GM20000 (cell line): ENCODE measurements around the gene PILRA.

ENCODE experiments used
- DNase-seq: peaks from one replicate; pipeline ENCODE4 v3.0.0; 2012; ENCODE audit warnings: low spot score
- CTCF ChIP-seq: IDR thresholded peaks from 2 replicates; pipeline ENCODE4 v1.5.1; 2012; ENCODE audit warnings: mild to moderate bottlenecking, control low read depth; ENCODE audit errors: extremely low read depth, missing control alignments

PILRA gene

DNA sequence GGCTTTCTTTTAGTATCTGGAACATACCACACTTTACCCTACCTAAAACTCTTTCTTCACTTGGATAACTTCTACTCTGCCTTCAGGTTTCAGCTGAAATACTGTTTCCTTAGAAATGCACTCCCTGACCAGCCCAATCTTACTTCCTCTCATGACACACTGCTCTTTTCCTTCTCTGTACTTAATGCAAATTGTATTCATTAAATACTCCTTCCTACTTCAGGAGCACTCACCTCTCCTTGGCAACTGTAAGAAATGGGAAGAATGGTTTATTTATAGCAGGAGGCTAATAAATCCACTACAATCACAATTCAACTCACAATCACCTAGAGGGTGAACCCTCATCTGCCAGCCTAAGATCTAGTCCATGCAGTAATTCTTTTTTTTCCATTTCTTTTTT lies 40.1 kb downstream of the PILRA start:
- TF ChIP-seq CTCF: no peak
- DNase-seq: no peak

DNA sequence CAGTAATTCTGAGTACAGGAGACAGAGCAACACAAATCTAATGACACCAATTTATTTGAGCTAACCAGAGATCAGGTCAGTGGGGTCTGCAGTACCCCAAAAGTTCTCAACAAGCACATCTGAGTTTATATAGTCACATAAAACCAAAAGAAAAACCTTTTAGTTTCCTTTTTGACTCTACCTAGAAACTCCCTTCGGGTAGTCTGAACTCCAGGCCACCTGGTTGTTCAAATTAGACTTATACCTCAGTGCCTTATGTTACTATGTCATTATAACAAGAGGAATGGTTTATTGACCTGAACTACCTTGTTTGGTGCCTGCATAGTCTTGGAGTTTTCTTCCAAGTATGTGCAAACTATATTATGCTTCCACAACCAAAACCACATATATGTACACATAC lies 40.6 kb downstream of the PILRA start:
- TF ChIP-seq CTCF: no peak

DNA sequence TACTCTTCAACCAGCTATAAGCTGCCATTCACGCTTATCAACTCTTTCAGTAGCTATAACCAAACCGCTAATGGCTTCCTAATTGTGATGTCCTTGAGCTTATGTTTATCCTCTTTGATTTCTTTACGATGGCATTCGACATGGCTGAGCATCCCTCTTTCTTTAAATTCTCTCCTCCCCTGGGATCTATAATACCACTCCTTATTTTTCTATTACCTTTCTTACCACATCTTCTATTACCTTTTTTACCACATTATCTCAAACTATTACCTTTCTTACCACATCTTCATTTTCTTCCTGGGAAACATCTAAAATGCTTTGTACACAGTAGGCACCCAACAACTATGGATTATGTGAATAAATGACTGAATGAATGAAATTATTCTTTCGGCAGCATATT lies 42.2 kb downstream of the PILRA start:
- no peak for TF ChIP-seq CTCF
- no peak for DNase-seq

More for the DNA sequence above, 40.6 kb downstream of the PILRA start:
- DNase-seq: no peak

DNA sequence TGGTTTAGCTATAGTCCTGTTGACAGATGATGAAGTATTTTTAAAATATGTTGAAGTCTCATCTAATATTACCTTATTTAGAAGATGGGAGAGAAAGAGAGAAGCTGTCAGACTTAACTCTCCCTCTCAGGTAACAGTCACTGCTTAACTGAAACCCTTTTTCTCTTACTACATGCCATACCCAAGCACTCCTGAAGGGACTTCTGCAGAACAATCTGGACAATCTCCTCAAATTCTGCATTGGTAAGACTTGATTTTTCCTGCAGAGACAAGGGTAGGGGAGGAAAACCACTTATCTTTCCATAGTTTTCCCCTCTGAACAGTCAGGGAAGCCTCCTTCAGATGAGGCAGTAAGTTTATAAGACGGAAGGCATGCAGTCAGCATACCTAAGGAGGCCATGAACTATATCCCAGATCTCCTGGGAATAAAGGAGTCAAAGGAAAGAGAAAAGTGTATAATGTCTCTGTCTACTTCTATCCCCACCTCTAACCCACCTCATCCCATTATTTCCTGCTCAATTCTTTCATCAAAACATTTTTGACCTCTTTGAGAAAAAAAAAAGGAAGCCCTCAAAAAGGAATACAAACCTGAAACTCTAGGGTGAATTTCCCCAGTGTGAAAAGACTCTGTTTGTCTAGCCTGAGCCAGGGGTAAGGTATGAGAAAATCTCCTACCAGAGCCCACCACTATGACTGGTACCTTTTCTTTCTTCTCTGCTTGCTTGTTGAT lies 45.8 kb downstream of the PILRA start:
- no peak for TF ChIP-seq CTCF
- DNase-seq: no peak

DNA sequence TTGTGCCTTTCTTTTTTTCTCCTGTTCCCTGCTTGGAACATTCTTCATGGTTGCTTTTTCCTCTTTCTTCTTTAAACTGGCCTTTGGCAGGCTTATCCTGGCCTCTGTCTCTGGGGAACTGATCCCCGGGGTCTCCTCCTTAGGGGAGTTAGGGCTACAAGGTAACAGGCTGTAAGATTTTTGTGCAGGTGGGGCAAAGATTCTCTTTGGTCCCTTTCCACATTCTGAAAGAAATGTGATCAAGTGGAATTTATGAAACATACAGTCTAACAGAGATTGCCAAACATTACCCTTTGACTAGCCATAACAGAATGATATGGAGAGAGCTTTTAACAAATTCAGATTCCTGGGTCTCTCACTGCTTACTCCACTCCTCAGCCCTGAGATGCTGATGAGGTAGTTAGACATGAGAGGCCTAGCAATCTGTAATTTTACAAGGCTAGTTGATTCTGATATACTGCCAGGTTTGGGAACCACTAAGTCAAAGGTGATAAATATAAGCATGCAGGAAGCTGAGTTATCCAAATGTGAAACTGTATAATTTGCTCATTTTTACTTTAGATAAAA lies 46.5 kb downstream of the PILRA start:
- TF ChIP-seq CTCF: no peak
- DNase-seq: no peak

DNA sequence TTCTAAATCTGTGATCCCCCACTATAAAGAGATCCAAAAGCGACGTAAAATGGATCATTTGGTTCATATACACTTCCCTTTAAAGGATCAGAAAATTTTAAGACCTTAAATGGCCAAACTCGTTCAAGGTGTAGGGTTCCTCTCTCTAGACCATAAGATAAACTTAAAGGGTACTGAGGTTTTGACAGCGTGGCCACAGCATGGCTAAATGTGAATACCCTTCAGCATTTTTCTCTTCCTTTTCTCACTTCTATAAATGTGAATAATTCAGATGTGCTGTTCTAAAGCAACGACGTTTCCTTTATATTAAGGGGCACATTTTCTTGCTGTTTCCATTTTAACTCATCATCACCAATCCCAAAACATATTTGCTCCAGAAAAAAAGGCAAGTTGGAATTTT lies 50.0 kb downstream of the PILRA start:
- TF ChIP-seq CTCF: no peak
- DNase-seq: no peak

DNA sequence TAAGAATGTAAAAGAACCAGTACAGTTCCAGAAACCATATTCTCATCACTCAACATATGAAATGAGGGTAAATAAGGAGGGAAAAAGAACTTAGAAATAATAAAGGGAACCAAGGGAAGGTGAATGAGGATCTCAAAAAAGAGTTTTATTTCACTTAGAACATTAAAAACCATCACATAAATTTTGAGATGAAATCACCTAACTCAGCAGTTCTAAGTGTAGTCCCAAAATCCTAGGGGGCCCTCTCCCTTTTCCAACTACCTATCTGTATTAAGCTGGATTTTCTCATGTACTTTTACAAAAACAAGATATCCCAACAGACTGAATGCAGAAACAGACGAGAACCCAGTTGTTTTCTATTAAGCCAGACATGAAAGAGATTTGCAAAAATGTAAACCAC lies 52.1 kb downstream of the PILRA start:
- no peak for TF ChIP-seq CTCF
- DNase-seq: no peak
